ENCODE measurements around the gene PLA2G12B.

GRCh38 chr10:73000973-73001372, 46.4 kb upstream of the PLA2G12B start:
- TF ChIP-seq CTCF (conservative IDR thresholded peaks at IDR 0.05) (no peak), ZFX (IDR thresholded peaks at IDR 0.05) (no peak)

Measured in C4-2B (cell line).